ENCODE measurements around the gene USP2. TPM values are rescaled to one million over a fixed set of nuclear protein-coding genes. Genes with fewer than 3 reads are reported as not detected.

The USP2 gene
- total and polyA plus RNA-seq, 4 donors: 1.7 to 6.5 (median 3.5) TPM

GRCh38 chr11:119332111-119332765, 49.3 kb downstream of the USP2 start:
- no peak overlapping the region for H3K27ac ChIP-seq (ENCODE audit: low read depth in 1 of 2, low read length in 1 of 2)
- no peak overlapping the region for H3K9ac ChIP-seq (ENCODE audit: insufficient read depth in 1 of 2, low read length in 2 of 2)
- DNase-seq: peak in 2 of 3 donors; percentile 40 to 43
- H3K27me3 ChIP-seq (ENCODE audit: control insufficient read depth in 3 of 3, insufficient read depth in 3 of 3, low read length in 2 of 3): no peaks in the 10 kb centered on the region
- H3K4me1 ChIP-seq (ENCODE audit: control insufficient read depth in 5 of 5, insufficient read depth in 5 of 5, low read length in 5 of 5): peaks cover 0 to 54% (median 14%) of the 10 kb centered on the region in 5 donors
- no peak for TF ChIP-seq CTCF (IDR thresholded peaks at IDR 0.05; ENCODE audit: control extremely low read depth, extremely low read depth)
- ATAC-seq (ENCODE audit: insufficient read depth, low FRiP score): no peak
- no peak overlapping the region for H3K4me3 ChIP-seq
- WGBS, 2 donors: 74 to 88% methylated on average over 4 of the region's 4 CpGs
- no peaks in the 10 kb centered on the region for H3K9me3 ChIP-seq (ENCODE audit: control insufficient read depth in 4 of 4, insufficient read depth in 3 of 4, low read length in 3 of 4)
- peaks cover 0 to 7% (median 3%) of the 10 kb centered on the region in 4 donors for H3K36me3 ChIP-seq (ENCODE audit: control insufficient read depth in 4 of 4, insufficient read depth in 4 of 4, low read length in 4 of 4)

GRCh38 chr11:119330237-119330636, 51.3 kb downstream of the USP2 start:
- TF ChIP-seq CTCF (IDR thresholded peaks at IDR 0.05; ENCODE audit: control extremely low read depth, extremely low read depth): no peak
- DNase-seq: no peak
- 35 to 42% methylated on average over 1 of the region's 1 CpG for WGBS, 2 donors

GRCh38 chr11:119329320-119329719, 52.2 kb downstream of the USP2 start:
- TF ChIP-seq CTCF (IDR thresholded peaks at IDR 0.05; ENCODE audit: control extremely low read depth, extremely low read depth): no peak

More at GRCh38 chr11:119330237-119330636, 51.3 kb downstream of the USP2 start:
- H3K9ac ChIP-seq (ENCODE audit: insufficient read depth in 1 of 2, low read length in 2 of 2): no peak overlapping the region
- H3K4me1 ChIP-seq (ENCODE audit: control insufficient read depth in 5 of 5, insufficient read depth in 5 of 5, low read length in 5 of 5): peaks cover 0 to 38% (median 8%) of the 10 kb centered on the region in 5 donors
- H3K4me3 ChIP-seq: no peak overlapping the region
- no peaks in the 10 kb centered on the region for H3K36me3 ChIP-seq (ENCODE audit: control insufficient read depth in 4 of 4, insufficient read depth in 4 of 4, low read length in 4 of 4)
- no peak overlapping the region for H3K27ac ChIP-seq (ENCODE audit: low read depth in 1 of 2, low read length in 1 of 2)
- H3K27me3 ChIP-seq (ENCODE audit: control insufficient read depth in 3 of 3, insufficient read depth in 3 of 3, low read length in 2 of 3): no peaks in the 10 kb centered on the region
- no peak for ATAC-seq (ENCODE audit: insufficient read depth, low FRiP score)
- H3K9me3 ChIP-seq (ENCODE audit: control insufficient read depth in 4 of 4, insufficient read depth in 3 of 4, low read length in 3 of 4): no peaks in the 10 kb centered on the region

More at GRCh38 chr11:119329320-119329719, 52.2 kb downstream of the USP2 start:
- no peak overlapping the region for H3K4me3 ChIP-seq
- H3K27ac ChIP-seq (ENCODE audit: low read depth in 1 of 2, low read length in 1 of 2): no peak overlapping the region
- H3K4me1 ChIP-seq (ENCODE audit: control insufficient read depth in 5 of 5, insufficient read depth in 5 of 5, low read length in 5 of 5): peaks cover 0 to 32% (median 4%) of the 10 kb centered on the region in 5 donors
- WGBS, 2 donors: 70 to 75% methylated on average over 2 of the region's 2 CpGs
- ATAC-seq (ENCODE audit: insufficient read depth, low FRiP score) (no peak), DNase-seq (peak; percentile 51 to 89 (median 82))
- H3K9ac ChIP-seq (ENCODE audit: insufficient read depth in 1 of 2, low read length in 2 of 2): no peak overlapping the region
- H3K9me3 ChIP-seq (ENCODE audit: control insufficient read depth in 4 of 4, insufficient read depth in 3 of 4, low read length in 3 of 4): no peaks in the 10 kb centered on the region
- no peaks in the 10 kb centered on the region for H3K27me3 ChIP-seq (ENCODE audit: control insufficient read depth in 3 of 3, insufficient read depth in 3 of 3, low read length in 2 of 3)
- no peaks in the 10 kb centered on the region for H3K36me3 ChIP-seq (ENCODE audit: control insufficient read depth in 4 of 4, insufficient read depth in 4 of 4, low read length in 4 of 4)

All from lung (tissue), 12 donors.